ENCODE measurements around the gene ZBTB18. TPM values are rescaled to one million over a fixed set of nuclear protein-coding genes. Genes with fewer than 3 reads are reported as not detected.
A peak's percentile ranks its signal among the peaks of the same experiment; 100 is the strongest.

ZBTB18 gene
- 10 to 100 TPM; 15.4 to 17.9 TPM for total RNA-seq
- polyA plus RNA-seq (2013, experiment 1 of 2): 56.0 TPM
- polyA plus RNA-seq (2013, experiment 2 of 2): 50.5 TPM
- long read RNA-seq, experiment 1, partial matches to known transcripts: 0 of 2 reads
- long read RNA-seq, experiment 1, other reads (novel, unspliced or antisense): 2 of 2 reads
- long read RNA-seq, experiment 2, partial matches to known transcripts: 1 of 6 reads
- long read RNA-seq, experiment 2, other reads (novel, unspliced or antisense): 5 of 6 reads
- long read RNA-seq, experiment 3: 0 reads
- long read RNA-seq, experiment 4, partial matches to known transcripts: 0 of 1 reads
- long read RNA-seq, experiment 4, other reads (novel, unspliced or antisense): 1 of 1 reads

DNA sequence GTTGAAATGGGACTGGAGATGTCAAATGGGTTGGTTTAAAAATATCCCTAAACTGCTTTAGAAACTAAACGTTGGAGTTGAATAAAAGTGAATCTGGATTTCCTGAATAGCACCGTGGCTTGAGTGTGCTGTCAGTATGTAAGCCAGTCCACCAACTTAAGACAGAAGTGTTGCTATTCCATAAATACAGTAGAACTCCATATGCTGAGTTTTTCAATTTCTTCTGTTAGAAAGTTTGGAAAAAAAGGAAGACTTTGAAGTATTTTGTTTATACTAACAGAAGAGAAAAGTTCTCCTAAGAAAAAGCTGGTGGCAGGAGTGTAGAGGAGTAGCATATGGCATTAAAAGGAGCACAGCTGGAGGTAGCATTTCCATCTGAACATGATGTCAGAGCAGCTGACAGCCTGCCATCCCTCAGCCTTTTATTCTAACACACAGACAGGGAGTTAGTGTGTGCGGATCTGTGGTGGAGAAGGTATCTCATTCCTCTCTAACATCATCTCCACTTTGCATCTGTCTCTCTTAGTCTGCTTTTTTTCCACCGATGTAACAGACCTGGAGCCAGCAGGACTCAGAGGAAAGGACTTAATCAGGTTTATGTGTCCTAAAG is at the start of gene ZBTB18:
ZBTB18 (plus strand) TSS at position 449 of the 610 bp plus-strand sequence; CDS start at position 598, 149 bp downstream.
- no peak for TF ChIP-seq CTCF (conservative IDR thresholded peaks at IDR 0.05)
- H3K9me3 ChIP-seq (ENCODE audit: control insufficient read depth, low read length): no peaks in the 10 kb centered on the region
- H3K4me3 ChIP-seq (ENCODE audit: low read length): peak within 1 kb of the TSS; percentile 97
- peak within 1 kb of the TSS; percentile 75 for H3K9ac ChIP-seq (ENCODE audit: extremely low read depth, low read length, poor library complexity, severe bottlenecking)
- DNase-seq: peak; percentile 57
- Mint-ChIP-seq H3K4me3 (no peak within 1 kb of the TSS), H3K27me3 (ENCODE audit: insufficient read depth) (peaks cover 4% of the 10 kb centered on the region), H3K9me3 (no peaks in the 10 kb centered on the region), H3K36me3 (ENCODE audit: low read depth) (peaks cover 5% of the 10 kb centered on the region), H3K27ac (peak within 1 kb of the TSS; percentile 91), H3K4me1 (peaks cover 10% of the 10 kb centered on the region)
- H3K27me3 ChIP-seq (ENCODE audit: control insufficient read depth, insufficient read depth, low read length, poor library complexity, severe bottlenecking): peaks cover 15% of the 10 kb centered on the region
- H3K27ac ChIP-seq (ENCODE audit: low read depth, low read length): peak within 1 kb of the TSS; percentile 94
- H3K36me3 ChIP-seq (ENCODE audit: control insufficient read depth, insufficient read depth, low read length): peaks cover 17% of the 10 kb centered on the region
- 23 to 28% methylated on average over 2 to 3 of the region's 4 CpGs for WGBS, 2 experiments (ENCODE audit: insufficient coverage in 1 of 2, insufficient read length in 1 of 2)
- peaks cover 27% of the 10 kb centered on the region for H3K4me1 ChIP-seq (ENCODE audit: control insufficient read depth, insufficient read depth, low read length)

DNA sequence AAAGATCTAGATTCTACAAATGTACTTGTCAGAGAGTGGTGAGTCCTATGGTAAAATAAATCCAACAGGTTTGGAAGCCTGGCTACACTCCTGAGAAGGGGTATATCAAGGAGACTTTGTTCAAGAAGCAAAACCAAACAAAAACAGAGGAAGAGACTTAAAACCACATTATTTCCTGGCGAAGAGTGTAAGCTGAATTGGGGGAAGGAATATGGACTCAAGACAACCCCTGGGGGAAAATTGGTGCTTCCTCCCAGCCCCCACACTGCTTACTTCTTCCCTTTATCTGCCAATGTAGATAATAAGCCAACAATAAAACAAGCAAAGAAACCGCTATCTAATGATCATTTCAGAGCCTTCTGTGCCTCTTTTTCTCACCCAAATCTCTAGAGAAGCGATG is 48.4 kb upstream of the ZBTB18 start:
- H3K9me3 ChIP-seq (ENCODE audit: control insufficient read depth, low read length): no peaks in the 10 kb centered on the region
- WGBS, 2 experiments (ENCODE audit: insufficient coverage in 1 of 2, insufficient read length in 1 of 2): 86 to 100% methylated on average over 1 to 3 of the region's 3 CpGs
- no peaks in the 10 kb centered on the region for H3K27me3 Mint-ChIP-seq (ENCODE audit: insufficient read depth)

GRCh38 chr1:244005455-244005854 is 45.6 kb upstream of the ZBTB18 start:
- DNase-seq: no peak
- no peaks in the 10 kb centered on the region for H3K9me3 Mint-ChIP-seq
- H3K27ac Mint-ChIP-seq: no peak overlapping the region
- Histone ChIP-seq H3K4me1 (ENCODE audit: control insufficient read depth, insufficient read depth, low read length) (no peaks in the 10 kb centered on the region), H3K27me3 (ENCODE audit: control insufficient read depth, insufficient read depth, low read length, poor library complexity, severe bottlenecking) (no peaks in the 10 kb centered on the region), H3K4me3 (ENCODE audit: low read length) (no peak overlapping the region), H3K36me3 (ENCODE audit: control insufficient read depth, insufficient read depth, low read length) (no peaks in the 10 kb centered on the region), H3K9me3 (ENCODE audit: control insufficient read depth, low read length) (no peaks in the 10 kb centered on the region), H3K9ac (ENCODE audit: extremely low read depth, low read length, poor library complexity, severe bottlenecking) (no peak overlapping the region), H3K27ac (ENCODE audit: low read depth, low read length) (no peak overlapping the region)
- no peak for TF ChIP-seq CTCF (conservative IDR thresholded peaks at IDR 0.05)
- no peaks in the 10 kb centered on the region for H3K36me3 Mint-ChIP-seq (ENCODE audit: low read depth)
- no peaks in the 10 kb centered on the region for H3K4me1 Mint-ChIP-seq
- H3K27me3 Mint-ChIP-seq (ENCODE audit: insufficient read depth): no peaks in the 10 kb centered on the region
- 80 to 86% methylated on average over 2 to 3 of the region's 3 CpGs for WGBS, 2 experiments (ENCODE audit: insufficient coverage in 1 of 2, insufficient read length in 1 of 2)
- no peak overlapping the region for H3K4me3 Mint-ChIP-seq

More for the DNA sequence above, 48.4 kb upstream of the ZBTB18 start:
- H3K36me3 Mint-ChIP-seq (ENCODE audit: low read depth): no peaks in the 10 kb centered on the region
- TF ChIP-seq CTCF (conservative IDR thresholded peaks at IDR 0.05): no peak
- Histone ChIP-seq H3K27me3 (ENCODE audit: control insufficient read depth, insufficient read depth, low read length, poor library complexity, severe bottlenecking) (no peaks in the 10 kb centered on the region), H3K27ac (ENCODE audit: low read depth, low read length) (no peak overlapping the region), H3K36me3 (ENCODE audit: control insufficient read depth, insufficient read depth, low read length) (no peaks in the 10 kb centered on the region), H3K4me1 (ENCODE audit: control insufficient read depth, insufficient read depth, low read length) (no peaks in the 10 kb centered on the region), H3K4me3 (ENCODE audit: low read length) (no peak overlapping the region), H3K9ac (ENCODE audit: extremely low read depth, low read length, poor library complexity, severe bottlenecking) (no peak overlapping the region)
- H3K9me3 Mint-ChIP-seq: no peaks in the 10 kb centered on the region
- no peaks in the 10 kb centered on the region for H3K4me1 Mint-ChIP-seq
- H3K4me3 Mint-ChIP-seq: no peak overlapping the region
- no peak for DNase-seq
- no peak overlapping the region for H3K27ac Mint-ChIP-seq
